HepG2 (cell line): ENCODE results near the gene ZSCAN20. TPM values are rescaled to one million over a fixed set of nuclear protein-coding genes. Genes with fewer than 3 reads are reported as not detected.

Experiments used
- FOXA3 ChIP-seq: IDR thresholded peaks from 2 replicates; pipeline ENCODE4 v1.6.1; 2016; ENCODE audit warnings: missing genetic modification reagents, missing compliant biosample characterization
- PPARG ChIP-seq: conservative IDR thresholded peaks from 2 replicates; pipeline ENCODE4 v1.6.1; 2016; ENCODE audit warnings: missing biosample characterization, missing genetic modification reagents
- SP4 ChIP-seq: sonication (generic); formaldehyde crosslinking; IDR thresholded peaks from 2 replicates; pipeline ENCODE4 v1.8.1; 2023; ENCODE audit warnings: mild to moderate bottlenecking, missing genetic modification reagents
- ZNF20 ChIP-seq: sonication (generic); formaldehyde crosslinking; IDR thresholded peaks from 2 replicates; pipeline ENCODE4 v1.4.0; 2020; ENCODE audit warnings: mild to moderate bottlenecking, moderate library complexity, missing genetic modification reagents
- ZNF207 ChIP-seq: fragments of 450-650 bp; IDR thresholded peaks from 2 replicates; pipeline ENCODE4 v1.6.1; 2016; ENCODE audit warnings: antibody characterized with exemption, borderline replicate concordance
- polyA plus RNA-seq, 8 experiments: library from polyadenylated mRNA; depleted of rRNA in 3 of 8; stranded (reverse) in 7 of 8; unstranded in 1 of 8; fragments of >200 nt; fragmentation: Illumina TruSeq in 4 of 8; extraction: Trizol in 4 of 8; gene quantifications; 2 replicates each; pipeline versions ENCODE4 v1.2.1 to v1.2.3, GENCODE V29; 2011 to 2016; ENCODE audit warnings: low read depth in 4 of 8, missing spikeins in 1 of 8, mixed read lengths in 1 of 8; ENCODE audit not compliant: insufficient read depth in 1 of 8
- total RNA-seq, 5 experiments: library from RNA; depleted of rRNA; stranded (reverse); fragments of >200 nt; fragmentation: Illumina TruSeq; extraction: Trizol; gene quantifications; 2 replicates each; pipeline ENCODE4 v1.2.3, GENCODE V29; 2016; ENCODE audit warnings: low read depth in 1 of 5
- TF ChIP-seq, protein P1 (sequence below): sonication (generic); formaldehyde crosslinking; IDR thresholded peaks from 2 replicates; pipeline ENCODE4 v1.5.1; 2020; ENCODE audit warnings: mild to moderate bottlenecking, missing genetic modification reagents, moderate library complexity
- TF ChIP-seq, protein P2 (sequence below): sonication (generic); formaldehyde crosslinking; IDR thresholded peaks from 2 replicates; pipeline ENCODE4 v1.5.1; 2020; ENCODE audit warnings: missing genetic modification reagents, mild to moderate bottlenecking, borderline replicate concordance
- TF ChIP-seq, protein P3 (sequence below): IDR thresholded peaks from 2 replicates; pipeline ENCODE4 v1.4.0; 2020; ENCODE audit warnings: mild to moderate bottlenecking, missing genetic modification reagents
- TF ChIP-seq, protein P4 (sequence below): sonication (generic); formaldehyde crosslinking; IDR thresholded peaks from 2 replicates; pipeline ENCODE4 v1.8.0; 2022; ENCODE audit warnings: mild to moderate bottlenecking, missing genetic modification reagents; ENCODE audit not compliant: insufficient replicate concordance

ZSCAN20 gene
- total and polyA plus RNA-seq, 2 of the 13 experiments (the other 11 are each of a cell fraction or from before 2014, with no cell fraction given), result 1.1 to 2.8 TPM

DNA sequence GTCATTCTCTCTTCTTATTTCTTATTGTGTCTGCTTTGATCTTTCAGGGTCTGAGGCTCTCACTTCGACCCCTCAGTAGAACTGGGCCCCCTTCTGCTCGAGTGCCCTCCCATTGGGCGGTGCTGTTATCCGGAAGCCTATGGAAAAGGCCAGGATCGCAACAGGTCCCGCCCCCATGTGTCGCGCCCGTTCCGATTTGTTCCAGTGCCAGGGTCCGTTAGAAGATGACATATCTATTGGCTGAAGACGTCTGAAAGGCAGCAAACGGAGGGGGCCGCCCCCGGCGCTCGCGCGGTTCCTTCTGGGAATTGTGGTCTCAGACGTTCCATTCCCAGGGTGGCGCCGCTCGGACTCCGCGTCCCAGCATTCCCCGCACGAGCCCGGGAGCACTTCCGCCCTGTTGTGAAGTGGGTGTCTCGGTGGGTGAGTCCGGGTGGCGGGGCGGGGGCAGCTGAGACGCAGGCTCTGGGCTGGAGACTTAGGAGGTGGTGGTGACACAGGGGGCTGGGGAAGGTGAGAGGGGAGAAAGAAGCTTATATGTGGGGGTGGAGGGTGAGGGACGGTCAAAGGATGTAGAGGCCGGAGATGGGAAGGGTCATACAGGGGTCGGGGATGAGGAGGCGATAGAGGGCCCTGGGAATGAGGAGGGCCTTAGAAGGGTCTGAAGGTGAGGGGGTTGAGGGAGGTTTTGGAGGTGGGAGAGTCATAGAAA is at the start of gene ZSCAN20 (continued):
- TF ChIP-seq FOXA3 (CRISPR knock-in tag) (no peak), ZNF207 (no peak), PPARG (CRISPR knock-in tag) (no peak), SP4 (CRISPR knock-in tag) (peak; percentile 92), ZNF20 (CRISPR knock-in tag) (no peak)
- TF ChIP-seq, protein P1, sequence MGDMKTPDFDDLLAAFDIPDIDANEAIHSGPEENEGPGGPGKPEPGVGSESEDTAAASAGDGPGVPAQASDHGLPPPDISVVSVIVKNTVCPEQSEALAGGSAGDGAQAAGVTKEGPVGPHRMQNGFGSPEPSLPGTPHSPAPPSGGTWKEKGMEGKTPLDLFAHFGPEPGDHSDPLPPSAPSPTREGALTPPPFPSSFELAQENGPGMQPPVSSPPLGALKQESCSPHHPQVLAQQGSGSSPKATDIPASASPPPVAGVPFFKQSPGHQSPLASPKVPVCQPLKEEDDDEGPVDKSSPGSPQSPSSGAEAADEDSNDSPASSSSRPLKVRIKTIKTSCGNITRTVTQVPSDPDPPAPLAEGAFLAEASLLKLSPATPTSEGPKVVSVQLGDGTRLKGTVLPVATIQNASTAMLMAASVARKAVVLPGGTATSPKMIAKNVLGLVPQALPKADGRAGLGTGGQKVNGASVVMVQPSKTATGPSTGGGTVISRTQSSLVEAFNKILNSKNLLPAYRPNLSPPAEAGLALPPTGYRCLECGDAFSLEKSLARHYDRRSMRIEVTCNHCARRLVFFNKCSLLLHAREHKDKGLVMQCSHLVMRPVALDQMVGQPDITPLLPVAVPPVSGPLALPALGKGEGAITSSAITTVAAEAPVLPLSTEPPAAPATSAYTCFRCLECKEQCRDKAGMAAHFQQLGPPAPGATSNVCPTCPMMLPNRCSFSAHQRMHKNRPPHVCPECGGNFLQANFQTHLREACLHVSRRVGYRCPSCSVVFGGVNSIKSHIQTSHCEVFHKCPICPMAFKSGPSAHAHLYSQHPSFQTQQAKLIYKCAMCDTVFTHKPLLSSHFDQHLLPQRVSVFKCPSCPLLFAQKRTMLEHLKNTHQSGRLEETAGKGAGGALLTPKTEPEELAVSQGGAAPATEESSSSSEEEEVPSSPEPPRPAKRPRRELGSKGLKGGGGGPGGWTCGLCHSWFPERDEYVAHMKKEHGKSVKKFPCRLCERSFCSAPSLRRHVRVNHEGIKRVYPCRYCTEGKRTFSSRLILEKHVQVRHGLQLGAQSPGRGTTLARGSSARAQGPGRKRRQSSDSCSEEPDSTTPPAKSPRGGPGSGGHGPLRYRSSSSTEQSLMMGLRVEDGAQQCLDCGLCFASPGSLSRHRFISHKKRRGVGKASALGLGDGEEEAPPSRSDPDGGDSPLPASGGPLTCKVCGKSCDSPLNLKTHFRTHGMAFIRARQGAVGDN (CRISPR knock-in tag), result peak; percentile 84
- TF ChIP-seq, protein P2, sequence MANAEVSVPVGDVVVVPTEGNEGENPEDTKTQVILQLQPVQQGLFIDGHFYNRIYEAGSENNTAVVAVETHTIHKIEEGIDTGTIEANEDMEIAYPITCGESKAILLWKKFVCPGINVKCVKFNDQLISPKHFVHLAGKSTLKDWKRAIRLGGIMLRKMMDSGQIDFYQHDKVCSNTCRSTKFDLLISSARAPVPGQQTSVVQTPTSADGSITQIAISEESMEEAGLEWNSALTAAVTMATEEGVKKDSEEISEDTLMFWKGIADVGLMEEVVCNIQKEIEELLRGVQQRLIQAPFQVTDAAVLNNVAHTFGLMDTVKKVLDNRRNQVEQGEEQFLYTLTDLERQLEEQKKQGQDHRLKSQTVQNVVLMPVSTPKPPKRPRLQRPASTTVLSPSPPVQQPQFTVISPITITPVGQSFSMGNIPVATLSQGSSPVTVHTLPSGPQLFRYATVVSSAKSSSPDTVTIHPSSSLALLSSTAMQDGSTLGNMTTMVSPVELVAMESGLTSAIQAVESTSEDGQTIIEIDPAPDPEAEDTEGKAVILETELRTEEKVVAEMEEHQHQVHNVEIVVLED (CRISPR knock-in tag), result peak; percentile 77
- TF ChIP-seq, protein P3, sequence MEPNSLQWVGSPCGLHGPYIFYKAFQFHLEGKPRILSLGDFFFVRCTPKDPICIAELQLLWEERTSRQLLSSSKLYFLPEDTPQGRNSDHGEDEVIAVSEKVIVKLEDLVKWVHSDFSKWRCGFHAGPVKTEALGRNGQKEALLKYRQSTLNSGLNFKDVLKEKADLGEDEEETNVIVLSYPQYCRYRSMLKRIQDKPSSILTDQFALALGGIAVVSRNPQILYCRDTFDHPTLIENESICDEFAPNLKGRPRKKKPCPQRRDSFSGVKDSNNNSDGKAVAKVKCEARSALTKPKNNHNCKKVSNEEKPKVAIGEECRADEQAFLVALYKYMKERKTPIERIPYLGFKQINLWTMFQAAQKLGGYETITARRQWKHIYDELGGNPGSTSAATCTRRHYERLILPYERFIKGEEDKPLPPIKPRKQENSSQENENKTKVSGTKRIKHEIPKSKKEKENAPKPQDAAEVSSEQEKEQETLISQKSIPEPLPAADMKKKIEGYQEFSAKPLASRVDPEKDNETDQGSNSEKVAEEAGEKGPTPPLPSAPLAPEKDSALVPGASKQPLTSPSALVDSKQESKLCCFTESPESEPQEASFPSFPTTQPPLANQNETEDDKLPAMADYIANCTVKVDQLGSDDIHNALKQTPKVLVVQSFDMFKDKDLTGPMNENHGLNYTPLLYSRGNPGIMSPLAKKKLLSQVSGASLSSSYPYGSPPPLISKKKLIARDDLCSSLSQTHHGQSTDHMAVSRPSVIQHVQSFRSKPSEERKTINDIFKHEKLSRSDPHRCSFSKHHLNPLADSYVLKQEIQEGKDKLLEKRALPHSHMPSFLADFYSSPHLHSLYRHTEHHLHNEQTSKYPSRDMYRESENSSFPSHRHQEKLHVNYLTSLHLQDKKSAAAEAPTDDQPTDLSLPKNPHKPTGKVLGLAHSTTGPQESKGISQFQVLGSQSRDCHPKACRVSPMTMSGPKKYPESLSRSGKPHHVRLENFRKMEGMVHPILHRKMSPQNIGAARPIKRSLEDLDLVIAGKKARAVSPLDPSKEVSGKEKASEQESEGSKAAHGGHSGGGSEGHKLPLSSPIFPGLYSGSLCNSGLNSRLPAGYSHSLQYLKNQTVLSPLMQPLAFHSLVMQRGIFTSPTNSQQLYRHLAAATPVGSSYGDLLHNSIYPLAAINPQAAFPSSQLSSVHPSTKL (CRISPR knock-in tag), result no peak; the same call in 1 of the 2 replicates
- TF ChIP-seq, protein P4, sequence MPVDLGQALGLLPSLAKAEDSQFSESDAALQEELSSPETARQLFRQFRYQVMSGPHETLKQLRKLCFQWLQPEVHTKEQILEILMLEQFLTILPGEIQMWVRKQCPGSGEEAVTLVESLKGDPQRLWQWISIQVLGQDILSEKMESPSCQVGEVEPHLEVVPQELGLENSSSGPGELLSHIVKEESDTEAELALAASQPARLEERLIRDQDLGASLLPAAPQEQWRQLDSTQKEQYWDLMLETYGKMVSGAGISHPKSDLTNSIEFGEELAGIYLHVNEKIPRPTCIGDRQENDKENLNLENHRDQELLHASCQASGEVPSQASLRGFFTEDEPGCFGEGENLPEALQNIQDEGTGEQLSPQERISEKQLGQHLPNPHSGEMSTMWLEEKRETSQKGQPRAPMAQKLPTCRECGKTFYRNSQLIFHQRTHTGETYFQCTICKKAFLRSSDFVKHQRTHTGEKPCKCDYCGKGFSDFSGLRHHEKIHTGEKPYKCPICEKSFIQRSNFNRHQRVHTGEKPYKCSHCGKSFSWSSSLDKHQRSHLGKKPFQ (CRISPR knock-in tag), result no peak
